ENCODE results near the gene AOC3. TPM values are rescaled to one million over a fixed set of nuclear protein-coding genes. Genes with fewer than 3 reads are reported as not detected.
"Not testable (repeated sequence)": the region's sequence is repeated elsewhere in the genome, so short reads cannot be mapped to it uniquely, and the experiment has no call there.

AOC3 gene
- total and polyA plus RNA-seq, 10 donors: 7.1 to 32.5 (median 15.8) TPM

- no peak for DNase-seq
- Histone ChIP-seq H3K4me1 (peaks cover 0 to 25% (median 5%) of the 10 kb centered on the region in 6 donors), H3K4me3 (no peak overlapping the region), H3K27ac (no peak overlapping the region), H3K9me3 (no peaks in the 10 kb centered on the region), H3K36me3 (peaks cover 0 to 6% (median 0%) of the 10 kb centered on the region in 6 donors), H3K27me3 (replicated peaks in 1 of 7) (peaks cover 0 to 31% (median 0%) of the 10 kb centered on the region in 7 donors)
- TF ChIP-seq POLR2AphosphoS5 (IDR thresholded peaks at IDR 0.05) (no peak), CTCF (IDR thresholded peaks at IDR 0.05 in 8 of 11, conservative IDR thresholded peaks at IDR 0.05 in 3 of 11) (no peak), POLR2A (IDR thresholded peaks at IDR 0.05) (no peak)
- intact Hi-C loops (cut with DNase I; ENCODE audit: low total_unique reads): no loop called here
- WGBS, 5 donors: 86 to 93% (median 91%) methylated on average over 8 of the region's 8 CpGs
Observed at GRCh38 chr17:42882166-42882565, 31.2 kb downstream of the AOC3 start.

- no peak overlapping the region for H3K27ac ChIP-seq
- H3K4me1 ChIP-seq: peaks cover 0 to 25% (median 5%) of the 10 kb centered on the region in 6 donors
- H3K9me3 ChIP-seq: no peaks in the 10 kb centered on the region
- peaks cover 0 to 12% (median 0%) of the 10 kb centered on the region in 7 donors for H3K27me3 ChIP-seq (replicated peaks in 1 of 7)
- no peak overlapping the region for H3K4me3 ChIP-seq
- H3K36me3 ChIP-seq: no peaks in the 10 kb centered on the region
- 76 to 89% (median 85%) methylated on average over 7 of the region's 7 CpGs for WGBS, 5 donors
- intact Hi-C loops (cut with DNase I; ENCODE audit: low total_unique reads): no loop called here
- DNase-seq: no peak
- no peak for TF ChIP-seq POLR2AphosphoS5 (IDR thresholded peaks at IDR 0.05)
- no peak for TF ChIP-seq CTCF (IDR thresholded peaks at IDR 0.05 in 8 of 11, conservative IDR thresholded peaks at IDR 0.05 in 3 of 11)
- TF ChIP-seq POLR2A (IDR thresholded peaks at IDR 0.05): no peak
Observed at GRCh38 chr17:42883802-42884558, 33.0 kb downstream of the AOC3 start.

GRCh38 chr17:42885806-42886205 lies 34.8 kb downstream of the AOC3 start:
- H3K36me3 ChIP-seq; DNase-seq; intact Hi-C loops (cut with DNase I; ENCODE audit: low total_unique reads); H3K27me3 ChIP-seq (replicated peaks in 1 of 7); H3K9me3 ChIP-seq: not testable (repeated sequence)
- Histone ChIP-seq H3K4me3 (peak overlapping the region in 2 of 8 donors; percentile 3 to 28), H3K27ac (peak overlapping the region in 4 of 8 donors; percentile 17 to 76 (median 62)), H3K4me1 (peaks cover 0 to 25% (median 5%) of the 10 kb centered on the region in 6 donors)
- 89 to 100% (median 94%) methylated on average over 3 of the region's 3 CpGs for WGBS, 5 donors

GRCh38 chr17:42886283-42887176 lies 35.5 kb downstream of the AOC3 start:
- no peaks in the 10 kb centered on the region for H3K9me3 ChIP-seq
- peak overlapping the region in 2 of 8 donors; percentile 3 to 28 for H3K4me3 ChIP-seq
- peak in 1 of 3 donors; percentile 20 for TF ChIP-seq POLR2AphosphoS5 (IDR thresholded peaks at IDR 0.05)
- TF ChIP-seq CTCF (IDR thresholded peaks at IDR 0.05 in 8 of 11, conservative IDR thresholded peaks at IDR 0.05 in 3 of 11): no peak
- no peak for TF ChIP-seq POLR2A (IDR thresholded peaks at IDR 0.05)
- H3K36me3 ChIP-seq: no peaks in the 10 kb centered on the region
- H3K27me3 ChIP-seq (replicated peaks in 1 of 7): no peaks in the 10 kb centered on the region
- peaks cover 0 to 25% (median 6%) of the 10 kb centered on the region in 6 donors for H3K4me1 ChIP-seq
- H3K27ac ChIP-seq: peak overlapping the region in 4 of 8 donors; percentile 17 to 76 (median 62)
- 46 to 55% (median 51%) methylated on average over 15 of the region's 15 CpGs for WGBS, 5 donors
- intact Hi-C loops (cut with DNase I; ENCODE audit: low total_unique reads): no loop called here
- no peak for DNase-seq
